Superior temporal gyrus (tissue), 1 donor: ENCODE results near the gene MAP2.

Experiments
- DNase-seq: peaks from one replicate; pipeline ENCODE4 v3.0.0-alpha.2; 2016; ENCODE audit errors: extremely low spot score

Gene MAP2

GRCh38 chr2:209529579-209529978 is 105.7 kb downstream of the MAP2 start:
- no peak for DNase-seq

- DNase-seq = no peak
Observed at GRCh38 chr2:209532321-209532720, 108.5 kb downstream of the MAP2 start.

DNA sequence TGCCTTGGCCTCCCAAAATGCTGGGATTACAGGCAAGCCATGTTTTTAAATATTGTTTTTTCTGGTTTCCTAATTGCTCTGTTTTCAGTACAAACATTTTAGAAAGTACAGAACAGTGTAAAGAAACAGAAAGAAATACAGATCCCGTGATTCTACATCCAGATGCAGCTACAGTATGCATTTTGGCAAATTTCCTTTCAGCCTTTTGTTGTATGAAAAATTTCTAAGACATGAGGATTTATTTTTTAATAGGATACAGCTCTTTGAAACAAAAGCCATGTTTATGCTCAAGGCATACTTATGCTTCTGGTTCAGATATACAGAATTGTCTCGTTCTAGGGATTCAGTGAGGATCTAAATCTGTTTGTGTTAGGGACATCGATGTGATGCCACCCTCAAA is 109.5 kb downstream of the MAP2 start:
- no peak for DNase-seq

DNA sequence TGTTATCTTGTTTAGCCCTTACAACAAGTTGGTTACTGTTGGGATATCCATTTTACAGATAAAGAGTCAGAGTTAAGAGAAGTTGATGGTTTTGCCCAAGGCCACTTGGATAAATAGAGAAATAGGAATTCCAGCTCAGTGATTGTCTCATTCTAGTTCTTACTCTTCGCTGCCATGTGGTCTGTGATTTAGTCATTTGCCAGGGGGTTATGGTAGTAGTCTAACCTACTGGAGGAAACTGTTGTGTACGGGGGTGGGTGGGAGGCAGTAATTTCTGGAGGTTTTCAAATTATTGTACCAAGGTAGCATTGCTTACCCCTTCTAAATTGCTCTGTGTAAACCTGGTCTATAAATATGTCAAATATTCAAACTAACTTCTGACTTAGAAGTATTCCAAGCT is 110.4 kb downstream of the MAP2 start:
- no peak for DNase-seq

- no peak for DNase-seq
Observed at GRCh38 chr2:209536363-209536762, 112.5 kb downstream of the MAP2 start.

DNA sequence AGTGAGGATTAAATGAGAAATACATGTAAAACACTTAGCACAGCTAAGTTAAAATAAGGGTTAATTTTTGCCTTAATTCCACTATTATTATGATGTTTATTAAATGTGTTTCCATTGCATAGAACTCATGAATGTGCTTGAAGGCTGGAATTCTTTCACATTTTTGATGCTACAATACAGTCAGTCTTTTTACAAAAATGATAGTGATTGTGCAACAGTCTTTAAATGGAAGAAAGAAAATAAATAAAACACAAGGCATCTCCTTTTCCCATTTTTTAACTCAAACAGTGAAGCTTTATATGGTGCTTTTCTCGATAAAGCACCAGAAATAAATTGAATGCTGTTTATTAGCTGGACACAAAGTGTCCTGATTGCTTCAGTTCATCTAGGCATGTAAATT is 123.9 kb downstream of the MAP2 start:
- no peak for DNase-seq

DNA sequence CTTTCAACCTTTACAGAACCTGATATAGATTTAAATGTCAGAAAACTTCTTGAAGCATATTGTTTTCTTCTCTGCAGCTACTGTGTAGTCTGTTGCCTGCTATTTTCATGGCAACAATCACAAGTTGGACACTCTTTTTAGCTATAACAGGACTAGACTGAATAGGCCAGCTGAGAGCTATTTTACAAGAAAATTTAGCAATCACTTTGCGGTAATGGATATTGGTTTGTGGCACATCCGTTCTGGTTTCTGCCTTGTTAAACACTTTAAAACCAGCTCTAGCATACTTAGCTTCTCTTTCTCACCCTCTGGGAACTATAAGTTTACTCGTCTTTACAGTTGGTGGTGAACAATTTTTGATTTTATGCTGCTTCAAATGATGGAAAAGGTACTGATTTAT is 125.7 kb downstream of the MAP2 start:
- no peak for DNase-seq

DNA sequence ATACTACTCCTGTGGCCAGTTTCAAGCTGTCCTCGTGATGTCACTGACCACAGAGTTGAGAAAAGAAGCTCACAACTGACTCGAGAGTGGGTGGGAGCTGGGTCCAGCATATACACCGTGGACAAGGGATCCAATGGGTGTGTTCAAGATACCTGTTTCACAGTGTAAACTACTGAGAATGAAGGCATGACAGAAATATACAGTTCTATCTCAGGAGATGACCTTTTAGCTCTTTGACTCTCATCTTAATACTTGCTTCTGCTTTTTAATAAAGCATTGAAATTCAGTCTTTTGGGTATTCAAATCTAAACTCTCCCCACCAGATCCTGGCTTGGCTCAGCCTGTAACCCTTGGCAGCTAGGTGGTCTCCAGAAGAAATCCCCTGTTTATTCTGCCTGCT is 130.1 kb downstream of the MAP2 start:
- DNase-seq = no peak

DNA sequence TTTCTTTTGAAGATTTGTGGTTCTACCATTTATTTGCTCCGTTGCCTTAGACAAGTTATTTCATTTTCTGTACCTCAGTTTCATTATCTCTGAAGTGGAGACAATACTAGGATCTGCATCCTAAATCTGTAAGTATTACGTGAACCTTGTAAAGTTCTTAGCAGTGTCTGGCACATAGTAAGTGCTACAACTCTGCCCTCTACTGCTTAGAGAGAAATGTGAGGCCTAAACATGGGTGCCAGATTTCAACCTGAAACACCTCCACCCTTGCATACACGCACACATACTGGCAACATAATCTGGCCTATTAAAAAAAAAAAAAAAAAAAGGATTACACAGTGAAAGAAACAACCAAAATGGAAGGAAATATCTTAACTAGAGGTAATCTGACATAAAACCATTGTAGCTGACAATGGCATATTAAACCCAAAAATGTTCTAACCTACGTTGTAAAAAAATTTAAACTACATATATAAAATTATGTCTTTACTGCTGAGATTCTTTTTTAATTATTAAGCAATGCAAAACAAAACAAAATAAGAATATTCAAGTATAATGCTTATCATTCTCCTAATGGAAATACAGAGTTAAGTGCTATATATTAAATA is 132.6 kb downstream of the MAP2 start:
- DNase-seq = no peak

- DNase-seq = no peak
Observed at GRCh38 chr2:209560911-209561310, 137.1 kb downstream of the MAP2 start.

- DNase-seq = no peak
Observed at GRCh38 chr2:209563453-209563852, 139.6 kb downstream of the MAP2 start.

DNA sequence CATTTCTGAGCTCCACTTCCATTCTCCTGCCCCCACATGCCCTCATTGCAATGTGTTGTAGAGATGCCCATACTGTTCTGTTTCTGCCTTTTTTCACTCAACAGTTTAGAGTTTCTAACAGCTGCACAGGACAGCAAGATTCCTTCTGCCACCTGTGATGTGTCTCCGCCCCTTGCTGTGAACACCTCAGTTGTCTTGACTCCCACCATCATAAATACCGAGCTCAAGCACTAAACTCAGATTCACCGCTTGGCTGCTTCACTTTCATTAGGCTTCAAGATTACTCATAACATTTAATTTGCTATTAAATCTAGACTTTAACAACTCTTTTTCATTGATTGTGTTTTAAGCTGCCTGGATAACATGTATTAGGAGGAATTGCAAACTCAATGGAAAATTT is 141.0 kb downstream of the MAP2 start:
- DNase-seq = no peak

DNA sequence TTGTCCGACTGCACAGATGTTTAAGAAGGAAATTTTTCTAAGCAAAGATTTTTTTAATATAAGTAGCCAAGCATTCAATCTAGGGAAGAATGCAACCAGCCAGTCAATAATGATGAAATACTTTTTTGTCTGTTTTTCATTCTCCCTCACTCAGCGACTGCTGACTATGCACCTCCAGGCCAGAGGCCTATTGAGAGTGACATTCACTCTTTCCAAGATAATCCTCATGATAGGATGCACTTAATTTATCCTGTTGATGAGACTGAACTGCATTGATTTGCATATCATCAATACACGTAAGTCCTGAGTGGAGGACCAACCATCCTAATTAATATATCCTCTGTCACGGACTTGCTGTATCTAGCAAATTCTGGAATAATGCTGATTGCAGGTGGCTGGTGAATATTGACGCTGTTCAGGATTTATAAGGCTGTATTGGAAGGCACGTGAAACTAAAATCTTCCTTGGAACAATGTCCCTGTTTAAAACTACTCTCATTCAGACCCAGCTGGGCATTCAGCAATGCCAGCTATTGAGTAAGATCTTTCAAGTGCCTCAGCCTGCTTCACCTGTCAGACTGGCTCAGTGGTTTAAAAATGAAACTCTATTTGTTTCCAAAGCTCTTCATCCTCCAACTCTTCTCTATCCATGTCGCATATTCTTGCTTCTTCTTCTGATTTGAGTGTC is 142.2 kb downstream of the MAP2 start:
- DNase-seq = no peak

DNA sequence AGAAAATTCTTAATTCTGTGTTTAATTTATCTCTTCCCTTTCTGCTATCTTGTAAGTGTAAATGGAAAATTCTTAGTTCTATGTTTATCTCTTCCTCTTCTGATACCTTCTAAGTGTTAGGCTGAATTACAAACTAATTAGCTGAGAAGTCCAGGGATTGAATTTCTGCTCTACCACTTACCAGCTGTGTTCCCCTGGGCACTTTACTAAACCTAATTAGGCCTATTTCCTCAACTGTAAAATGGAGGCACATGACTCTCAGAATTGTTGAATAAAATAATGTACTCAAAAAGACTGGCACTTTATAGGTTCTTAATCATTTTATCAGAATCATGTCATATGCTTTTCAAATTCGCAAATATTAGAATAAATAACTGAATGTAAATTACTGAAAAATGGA is 146.3 kb downstream of the MAP2 start:
- no peak for DNase-seq

DNA sequence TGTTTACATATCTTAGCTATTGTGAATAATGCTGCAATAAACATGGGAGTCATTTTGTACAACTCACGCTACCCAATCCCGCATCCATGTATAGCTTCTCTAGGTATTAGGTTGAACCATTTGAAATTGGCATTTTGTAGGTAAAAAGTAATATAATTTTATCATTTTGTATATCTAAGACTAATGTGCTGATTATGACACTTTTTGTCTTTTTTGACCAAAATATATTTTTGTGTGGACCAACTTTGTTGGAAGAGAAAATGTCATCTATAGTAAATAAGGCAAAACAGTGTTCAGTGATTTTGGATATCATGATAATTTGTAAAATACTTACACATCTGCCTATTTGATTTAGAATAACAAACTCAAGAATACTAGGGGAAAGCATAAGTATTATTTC is 150.7 kb downstream of the MAP2 start:
- no peak for DNase-seq

- peak; percentile 64 for DNase-seq
Observed at GRCh38 chr2:209577376-209578357, 153.8 kb downstream of the MAP2 start.

DNA sequence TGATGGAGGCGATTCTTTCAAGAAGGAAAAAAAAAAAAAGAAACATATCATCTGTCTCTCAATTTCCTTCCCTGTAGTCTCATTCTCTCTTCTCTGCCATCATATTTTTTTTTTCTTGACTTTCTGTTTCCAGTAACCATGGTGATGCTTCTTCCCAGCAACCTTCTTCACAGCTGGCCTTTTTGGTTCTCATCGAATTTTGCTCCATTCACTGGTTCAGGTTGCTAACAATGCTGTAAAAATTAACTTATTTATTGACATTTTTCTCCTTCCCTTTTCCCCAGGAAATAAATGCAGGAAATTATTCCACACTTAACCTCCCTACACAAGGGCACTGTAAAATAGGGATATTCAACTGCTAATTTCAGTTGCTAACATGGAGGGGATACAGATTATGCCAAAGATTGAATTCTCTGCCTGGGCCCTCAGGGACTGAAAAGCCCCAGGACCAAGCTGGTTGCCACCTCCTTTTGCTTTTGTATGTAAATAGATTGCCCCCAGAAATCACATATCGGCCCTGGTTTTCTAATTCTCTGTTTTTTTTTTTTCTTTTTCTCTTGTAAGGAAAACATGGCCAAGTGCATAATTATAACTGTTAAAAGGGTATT is 154.7 kb downstream of the MAP2 start:
- no peak for DNase-seq

DNA sequence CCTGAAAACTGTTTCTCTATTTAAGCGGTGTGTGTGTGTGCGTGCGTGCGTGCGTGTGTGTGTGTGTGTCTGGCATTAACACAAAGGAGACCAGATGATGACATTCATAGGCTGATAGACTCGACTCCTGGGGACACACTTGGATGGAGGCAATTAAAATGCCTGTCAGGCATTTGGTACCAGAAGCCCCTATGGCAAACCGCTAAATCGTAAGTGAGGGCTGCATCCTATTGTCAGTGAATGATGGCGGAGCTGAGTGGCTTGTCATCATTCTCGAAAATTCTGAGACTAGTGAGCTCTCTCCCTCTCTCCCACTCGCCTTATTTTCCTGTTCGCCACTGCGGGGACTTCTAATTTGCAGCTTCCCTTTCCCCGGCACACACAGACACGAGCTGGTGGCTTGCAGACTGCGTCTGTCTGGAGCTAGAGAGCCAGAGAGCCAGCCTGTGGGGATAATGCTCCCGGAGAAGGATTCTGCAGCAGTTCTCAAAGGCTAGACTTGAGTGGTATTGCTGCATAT is 155.4 kb downstream of the MAP2 start:
- peak; percentile 83 for DNase-seq

- DNase-seq = no peak
Observed at GRCh38 chr2:209581040-209581439, 157.2 kb downstream of the MAP2 start.

DNA sequence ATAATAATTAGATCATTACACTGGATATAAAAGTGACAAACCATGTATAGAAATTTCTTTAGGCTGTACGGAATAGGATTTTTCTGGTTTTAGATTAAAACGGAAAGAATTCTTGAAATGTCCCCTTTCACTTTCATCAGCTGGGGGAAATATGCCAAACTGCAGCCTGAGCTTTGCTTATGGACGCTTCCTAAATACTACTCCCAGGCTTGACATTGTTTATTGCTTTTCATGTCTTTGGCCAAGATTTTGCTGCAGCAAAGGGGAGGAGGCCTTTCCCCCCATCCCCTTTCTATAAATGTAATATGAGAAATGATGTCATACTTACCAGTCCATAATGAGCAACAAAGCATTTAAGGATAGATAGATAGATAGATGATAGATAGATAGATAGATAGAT is 158.4 kb downstream of the MAP2 start:
- DNase-seq = no peak

DNA sequence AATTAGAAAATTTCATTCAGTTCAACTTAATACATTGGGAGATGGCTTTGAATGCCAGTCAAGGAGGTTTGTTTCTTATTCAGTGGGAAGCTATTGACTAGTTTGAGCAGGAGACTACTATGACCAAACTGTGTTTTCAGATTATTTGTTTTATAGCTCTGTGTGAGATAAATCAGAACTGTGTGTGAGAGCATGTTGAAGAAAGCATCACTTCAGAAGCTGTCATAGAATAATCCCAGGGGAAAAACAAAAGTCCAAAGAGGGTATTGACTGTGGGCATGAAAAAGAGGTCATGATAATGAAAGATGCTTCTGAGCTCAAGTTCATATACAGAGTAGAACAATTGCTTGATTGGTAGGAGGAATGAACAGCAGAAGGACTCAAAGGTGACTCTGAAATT is 160.6 kb downstream of the MAP2 start:
- no peak for DNase-seq

- peak; percentile 50 for DNase-seq
Observed at GRCh38 chr2:209584915-209585314, 161.1 kb downstream of the MAP2 start.
